ENCODE results near the gene DNASE2. TPM values are rescaled to one million over a fixed set of nuclear protein-coding genes. Genes with fewer than 3 reads are reported as not detected.
"Not testable (repeated sequence)": the region's sequence is repeated elsewhere in the genome, so short reads cannot be mapped to it uniquely, and the experiment has no call there.

Gene DNASE2
- total and polyA plus RNA-seq, 5 donors from 2014 or later, result 20.2 to 72.1 (median 58.2) TPM

- H3K36me3 ChIP-seq (ENCODE audit: control insufficient read depth, insufficient read depth, low read length), result no peaks in the 10 kb centered on the region
- peaks cover 10% of the 10 kb centered on the region for H3K27me3 ChIP-seq (ENCODE audit: control insufficient read depth, insufficient read depth, low read length)
- H3K27ac ChIP-seq (ENCODE audit: insufficient read depth, low read length, poor library complexity, severe bottlenecking), result no peak overlapping the region
- H3K36me3 Mint-ChIP-seq, result no peaks in the 10 kb centered on the region
- H3K4me3 ChIP-seq (ENCODE audit: low read depth, low read length), result no peak overlapping the region
- ATAC-seq (ENCODE audit: low read depth in 2 of 2) (peak; percentile 90 to 93), DNase-seq (peak; percentile 67 to 72 (median 71))
- H3K27me3 Mint-ChIP-seq, result peaks cover 36% of the 10 kb centered on the region
- H3K27ac Mint-ChIP-seq, result peak overlapping the region in 1 of 3 donors; percentile 38
- peak overlapping the region in 1 of 4 donors; percentile 26 for H3K4me3 Mint-ChIP-seq
- peaks cover 0 to 2% (median 0%) of the 10 kb centered on the region in 7 donors for H3K9me3 Mint-ChIP-seq
- no peaks in the 10 kb centered on the region for H3K9me3 ChIP-seq (ENCODE audit: control insufficient read depth in 2 of 2, low read length in 2 of 2)
- peaks cover 9% of the 10 kb centered on the region for H3K4me1 ChIP-seq (ENCODE audit: control insufficient read depth, insufficient read depth, low read length, poor library complexity, severe bottlenecking)
- H3K4me1 Mint-ChIP-seq, result peaks cover 0 to 10% (median 0%) of the 10 kb centered on the region in 4 donors
These were observed 33.8 kb downstream of the DNASE2 start for GRCh38 chr19:12847159-12848139.

GRCh38 chr19:12846613-12847012 is 34.6 kb downstream of the DNASE2 start:
- not testable (repeated sequence) for H3K27ac ChIP-seq (ENCODE audit: insufficient read depth, low read length, poor library complexity, severe bottlenecking); H3K27ac Mint-ChIP-seq; DNase-seq; ATAC-seq (ENCODE audit: low read depth in 2 of 2); H3K36me3 ChIP-seq (ENCODE audit: control insufficient read depth, insufficient read depth, low read length); H3K9me3 Mint-ChIP-seq; H3K4me1 ChIP-seq (ENCODE audit: control insufficient read depth, insufficient read depth, low read length, poor library complexity, severe bottlenecking); H3K4me3 ChIP-seq (ENCODE audit: low read depth, low read length); H3K9me3 ChIP-seq (ENCODE audit: control insufficient read depth in 2 of 2, low read length in 2 of 2); H3K4me3 Mint-ChIP-seq; H3K36me3 Mint-ChIP-seq
- peaks cover 14% of the 10 kb centered on the region for H3K27me3 ChIP-seq (ENCODE audit: control insufficient read depth, insufficient read depth, low read length)
- peaks cover 43% of the 10 kb centered on the region for H3K27me3 Mint-ChIP-seq
- peaks cover 0 to 14% (median 3%) of the 10 kb centered on the region in 4 donors for H3K4me1 Mint-ChIP-seq

- H3K4me3 ChIP-seq (ENCODE audit: low read depth, low read length), result no peak overlapping the region
- Mint-ChIP-seq H3K27ac (no peak overlapping the region), H3K4me1 (peaks cover 0 to 36% (median 15%) of the 10 kb centered on the region in 4 donors), H3K27me3 (peaks cover 61% of the 10 kb centered on the region), H3K4me3 (no peak overlapping the region), H3K36me3 (no peaks in the 10 kb centered on the region), H3K9me3 (peaks cover 0 to 4% (median 0%) of the 10 kb centered on the region in 7 donors)
- H3K27me3 ChIP-seq (ENCODE audit: control insufficient read depth, insufficient read depth, low read length), result peaks cover 23% of the 10 kb centered on the region
- H3K4me1 ChIP-seq (ENCODE audit: control insufficient read depth, insufficient read depth, low read length, poor library complexity, severe bottlenecking), result peaks cover 25% of the 10 kb centered on the region
- ATAC-seq (ENCODE audit: low read depth in 2 of 2), result no peak
- no peaks in the 10 kb centered on the region for H3K9me3 ChIP-seq (ENCODE audit: control insufficient read depth in 2 of 2, low read length in 2 of 2)
- H3K27ac ChIP-seq (ENCODE audit: insufficient read depth, low read length, poor library complexity, severe bottlenecking), result no peak overlapping the region
- no peak for DNase-seq
- H3K36me3 ChIP-seq (ENCODE audit: control insufficient read depth, insufficient read depth, low read length), result no peaks in the 10 kb centered on the region
These were observed 37.1 kb downstream of the DNASE2 start for GRCh38 chr19:12843999-12844732.

DNA sequence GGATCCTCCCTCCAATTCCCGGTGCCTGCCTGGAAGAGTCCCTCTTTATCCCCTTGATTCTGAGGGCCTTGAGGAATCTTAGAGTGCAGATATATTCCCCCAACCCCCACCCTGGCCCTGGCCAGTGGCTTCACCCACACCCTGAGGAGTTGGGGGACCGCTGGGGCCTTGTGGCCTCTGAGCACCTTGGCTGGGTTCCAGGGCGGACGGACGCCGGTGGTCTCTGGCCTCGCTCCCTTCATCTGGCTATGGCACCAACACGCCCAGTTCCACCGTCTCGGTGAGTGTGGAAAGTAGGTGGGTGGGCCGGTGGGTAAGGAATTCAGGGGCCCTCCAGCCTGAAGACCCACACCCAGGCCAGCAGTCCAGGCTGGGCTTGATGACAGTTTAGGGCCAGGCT is 37.9 kb downstream of the DNASE2 start:
- Mint-ChIP-seq H3K4me1 (peaks cover 0 to 41% (median 18%) of the 10 kb centered on the region in 4 donors), H3K27ac (no peak overlapping the region), H3K4me3 (no peak overlapping the region), H3K27me3 (peaks cover 68% of the 10 kb centered on the region), H3K9me3 (peaks cover 0 to 4% (median 0%) of the 10 kb centered on the region in 7 donors), H3K36me3 (no peaks in the 10 kb centered on the region)
- peaks cover 33% of the 10 kb centered on the region for H3K4me1 ChIP-seq (ENCODE audit: control insufficient read depth, insufficient read depth, low read length, poor library complexity, severe bottlenecking)
- no peak for DNase-seq
- no peak overlapping the region for H3K4me3 ChIP-seq (ENCODE audit: low read depth, low read length)
- H3K27me3 ChIP-seq (ENCODE audit: control insufficient read depth, insufficient read depth, low read length), result peaks cover 24% of the 10 kb centered on the region
- H3K36me3 ChIP-seq (ENCODE audit: control insufficient read depth, insufficient read depth, low read length), result no peaks in the 10 kb centered on the region
- no peaks in the 10 kb centered on the region for H3K9me3 ChIP-seq (ENCODE audit: control insufficient read depth in 2 of 2, low read length in 2 of 2)
- no peak overlapping the region for H3K27ac ChIP-seq (ENCODE audit: insufficient read depth, low read length, poor library complexity, severe bottlenecking)
- ATAC-seq (ENCODE audit: low read depth in 2 of 2), result no peak

- no peak for DNase-seq
- Histone ChIP-seq H3K36me3 (ENCODE audit: control insufficient read depth, insufficient read depth, low read length) (no peaks in the 10 kb centered on the region), H3K27me3 (ENCODE audit: control insufficient read depth, insufficient read depth, low read length) (peaks cover 26% of the 10 kb centered on the region), H3K9me3 (ENCODE audit: control insufficient read depth in 2 of 2, low read length in 2 of 2) (no peaks in the 10 kb centered on the region), H3K4me3 (ENCODE audit: low read depth, low read length) (no peak overlapping the region), H3K4me1 (ENCODE audit: control insufficient read depth, insufficient read depth, low read length, poor library complexity, severe bottlenecking) (peaks cover 34% of the 10 kb centered on the region), H3K27ac (ENCODE audit: insufficient read depth, low read length, poor library complexity, severe bottlenecking) (no peak overlapping the region)
- no peak for ATAC-seq (ENCODE audit: low read depth in 2 of 2)
- Mint-ChIP-seq H3K27me3 (peaks cover 69% of the 10 kb centered on the region), H3K4me3 (no peak overlapping the region), H3K4me1 (peaks cover 0 to 40% (median 20%) of the 10 kb centered on the region in 4 donors), H3K9me3 (peaks cover 0 to 6% (median 0%) of the 10 kb centered on the region in 7 donors), H3K36me3 (no peaks in the 10 kb centered on the region), H3K27ac (no peak overlapping the region)
These were observed 38.7 kb downstream of the DNASE2 start for GRCh38 chr19:12842511-12842910.

DNA sequence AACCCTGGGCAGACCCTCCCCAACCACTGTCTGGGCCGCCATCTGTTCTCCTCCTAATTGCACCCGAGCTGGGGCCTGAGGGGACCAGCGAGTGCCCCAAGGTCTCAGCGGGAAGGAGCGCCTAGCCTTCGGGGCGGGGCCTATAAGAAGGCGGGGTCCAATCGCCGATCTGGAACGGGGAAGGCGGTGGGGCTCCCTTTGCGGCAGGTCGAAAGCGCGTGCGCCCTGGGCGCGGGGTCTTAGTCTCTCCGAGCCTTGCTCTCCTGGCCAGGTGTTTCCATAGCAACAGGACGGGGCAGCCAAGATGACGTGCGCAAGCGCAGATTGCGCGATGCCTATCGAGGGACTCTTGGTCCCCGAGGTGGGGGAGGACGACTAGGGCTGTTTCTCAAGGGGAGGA is 40.2 kb downstream of the DNASE2 start:
- Mint-ChIP-seq H3K9me3 (peaks cover 0 to 9% (median 0%) of the 10 kb centered on the region in 7 donors), H3K27ac (no peak overlapping the region), H3K36me3 (no peaks in the 10 kb centered on the region), H3K4me1 (peaks cover 0 to 42% (median 22%) of the 10 kb centered on the region in 4 donors), H3K27me3 (peaks cover 79% of the 10 kb centered on the region), H3K4me3 (peak overlapping the region in 2 of 4 donors; percentile 32 to 56)
- ATAC-seq (ENCODE audit: low read depth in 2 of 2) (no peak), DNase-seq (no peak)
- Histone ChIP-seq H3K27ac (ENCODE audit: insufficient read depth, low read length, poor library complexity, severe bottlenecking) (no peak overlapping the region), H3K9me3 (ENCODE audit: control insufficient read depth in 2 of 2, low read length in 2 of 2) (no peaks in the 10 kb centered on the region), H3K36me3 (ENCODE audit: control insufficient read depth, insufficient read depth, low read length) (no peaks in the 10 kb centered on the region), H3K4me3 (ENCODE audit: low read depth, low read length) (no peak overlapping the region), H3K27me3 (ENCODE audit: control insufficient read depth, insufficient read depth, low read length) (peaks cover 30% of the 10 kb centered on the region), H3K4me1 (ENCODE audit: control insufficient read depth, insufficient read depth, low read length, poor library complexity, severe bottlenecking) (peaks cover 30% of the 10 kb centered on the region)

- Histone ChIP-seq H3K27ac (ENCODE audit: insufficient read depth, low read length, poor library complexity, severe bottlenecking) (no peak overlapping the region), H3K9me3 (ENCODE audit: control insufficient read depth in 2 of 2, low read length in 2 of 2) (no peaks in the 10 kb centered on the region), H3K36me3 (ENCODE audit: control insufficient read depth, insufficient read depth, low read length) (no peaks in the 10 kb centered on the region), H3K27me3 (ENCODE audit: control insufficient read depth, insufficient read depth, low read length) (peaks cover 30% of the 10 kb centered on the region), H3K4me3 (ENCODE audit: low read depth, low read length) (no peak overlapping the region), H3K4me1 (ENCODE audit: control insufficient read depth, insufficient read depth, low read length, poor library complexity, severe bottlenecking) (peaks cover 30% of the 10 kb centered on the region)
- no peak overlapping the region for H3K27ac Mint-ChIP-seq
- H3K36me3 Mint-ChIP-seq, result no peaks in the 10 kb centered on the region
- peaks cover 84% of the 10 kb centered on the region for H3K27me3 Mint-ChIP-seq
- peaks cover 0 to 45% (median 22%) of the 10 kb centered on the region in 4 donors for H3K4me1 Mint-ChIP-seq
- ATAC-seq (ENCODE audit: low read depth in 2 of 2) (no peak), DNase-seq (peak in 2 of 3 donors; percentile 18 to 48)
- peak overlapping the region in 2 of 4 donors; percentile 29 to 35 for H3K4me3 Mint-ChIP-seq
- H3K9me3 Mint-ChIP-seq, result peaks cover 0 to 9% (median 0%) of the 10 kb centered on the region in 7 donors
These were observed 40.9 kb downstream of the DNASE2 start for GRCh38 chr19:12840091-12841079.

Data from CD4-positive, CD25-positive, alpha-beta regulatory T cell (primary cell).